ENCODE results near the gene FLVCR1. TPM values are rescaled to one million over a fixed set of nuclear protein-coding genes. Genes with fewer than 3 reads are reported as not detected.
"Not testable (repeated sequence)": the region's sequence is repeated elsewhere in the genome, so short reads cannot be mapped to it uniquely, and the experiment has no call there.

The FLVCR1 gene
- total and polyA plus RNA-seq, 4 donors = 0.85 to 14.6 (median 2.4) TPM

GRCh38 chr1:212833211-212834207 is 24.6 kb upstream of the FLVCR1 start:
- TF ChIP-seq HNF4A (conservative IDR thresholded peaks at IDR 0.05) = peak; percentile 12 to 51
- not testable (repeated sequence) for H3K4me1 ChIP-seq (ENCODE audit: control insufficient read depth in 4 of 4, insufficient read depth in 4 of 4, low read length in 3 of 4); H3K27ac ChIP-seq (ENCODE audit: low read depth in 1 of 2, low read length in 2 of 2); H3K9me3 ChIP-seq (ENCODE audit: control insufficient read depth in 4 of 4, low read length in 3 of 4); H3K36me3 ChIP-seq (ENCODE audit: control insufficient read depth in 4 of 4, insufficient read depth in 3 of 4, low read depth in 1 of 4, low read length in 3 of 4); H3K4me3 ChIP-seq (ENCODE audit: low read depth in 1 of 3, low read length in 3 of 3); DNase-seq (ENCODE audit: low spot score); H3K9ac ChIP-seq (ENCODE audit: low read depth in 1 of 2, low read length in 2 of 2); H3K27me3 ChIP-seq (ENCODE audit: control insufficient read depth in 4 of 4, insufficient read depth in 4 of 4, low read length in 3 of 4)
- 67% methylated on average over 8 of the region's 8 CpGs for WGBS

- H3K4me1 ChIP-seq (ENCODE audit: control insufficient read depth in 4 of 4, insufficient read depth in 4 of 4, low read length in 3 of 4) = no peaks in the 10 kb centered on the region
- no peak overlapping the region for H3K27ac ChIP-seq (ENCODE audit: low read depth in 1 of 2, low read length in 2 of 2)
- H3K9me3 ChIP-seq (ENCODE audit: control insufficient read depth in 4 of 4, low read length in 3 of 4) = no peaks in the 10 kb centered on the region
- TF ChIP-seq NR2F2 (IDR thresholded peaks at IDR 0.05) (no peak), MAX (IDR thresholded peaks at IDR 0.05) (no peak), RAD21 (IDR thresholded peaks at IDR 0.05) (no peak), JUND (IDR thresholded peaks at IDR 0.05) (no peak), ZBTB33 (IDR thresholded peaks at IDR 0.05) (no peak), HNF4G (IDR thresholded peaks at IDR 0.05) (no peak), FOXA1 (IDR thresholded peaks at IDR 0.05) (no peak), HNF4A (conservative IDR thresholded peaks at IDR 0.05) (no peak), RXRA (IDR thresholded peaks at IDR 0.05) (no peak), FOXA2 (IDR thresholded peaks at IDR 0.05) (no peak), GABPA (IDR thresholded peaks at IDR 0.05 in 1 of 2, conservative IDR thresholded peaks at IDR 0.05 in 1 of 2) (no peak), YY1 (IDR thresholded peaks at IDR 0.05) (no peak), SP1 (IDR thresholded peaks at IDR 0.05) (no peak), EGR1 (IDR thresholded peaks at IDR 0.05; ENCODE audit: low read depth in 2 of 2) (no peak), TAF1 (conservative IDR thresholded peaks at IDR 0.05) (no peak), REST (IDR thresholded peaks at IDR 0.05) (no peak), ATF3 (IDR thresholded peaks at IDR 0.05) (no peak), CTCF (IDR thresholded peaks at IDR 0.05; ENCODE audit: low read depth, low read length, missing input control) (no peak)
- no peaks in the 10 kb centered on the region for H3K36me3 ChIP-seq (ENCODE audit: control insufficient read depth in 4 of 4, insufficient read depth in 3 of 4, low read depth in 1 of 4, low read length in 3 of 4)
- H3K9ac ChIP-seq (ENCODE audit: low read depth in 1 of 2, low read length in 2 of 2) = no peak overlapping the region
- DNase-seq (ENCODE audit: low spot score) = no peak
- no peak overlapping the region for H3K4me3 ChIP-seq (ENCODE audit: low read depth in 1 of 3, low read length in 3 of 3)
- 97% methylated on average over 5 of the region's 5 CpGs for WGBS
- H3K27me3 ChIP-seq (ENCODE audit: control insufficient read depth in 4 of 4, insufficient read depth in 4 of 4, low read length in 3 of 4) = no peaks in the 10 kb centered on the region
Observed at GRCh38 chr1:212838145-212838544, 19.9 kb upstream of the FLVCR1 start.

GRCh38 chr1:212844521-212844920 is 13.6 kb upstream of the FLVCR1 start:
- 78% methylated on average over 3 of the region's 3 CpGs for WGBS
- not testable (repeated sequence) for H3K27me3 ChIP-seq (ENCODE audit: control insufficient read depth in 4 of 4, insufficient read depth in 4 of 4, low read length in 3 of 4)

More at GRCh38 chr1:212844521-212844920, 13.6 kb upstream of the FLVCR1 start:
- not testable (repeated sequence) for H3K27ac ChIP-seq (ENCODE audit: low read depth in 1 of 2, low read length in 2 of 2); H3K4me1 ChIP-seq (ENCODE audit: control insufficient read depth in 4 of 4, insufficient read depth in 4 of 4, low read length in 3 of 4); H3K9me3 ChIP-seq (ENCODE audit: control insufficient read depth in 4 of 4, low read length in 3 of 4); H3K4me3 ChIP-seq (ENCODE audit: low read depth in 1 of 3, low read length in 3 of 3); H3K36me3 ChIP-seq (ENCODE audit: control insufficient read depth in 4 of 4, insufficient read depth in 3 of 4, low read depth in 1 of 4, low read length in 3 of 4); H3K9ac ChIP-seq (ENCODE audit: low read depth in 1 of 2, low read length in 2 of 2); DNase-seq (ENCODE audit: low spot score)

Measured in liver (tissue), 9 donors.